HG02840 (cell line): ENCODE measurements around the gene CCNL2.
"Not testable (repeated sequence)": the region's sequence is repeated elsewhere in the genome, so short reads cannot be mapped to it uniquely, and the experiment has no call there.

Source experiments
- ATAC-seq: cut with Tn5 transposase; IDR thresholded peaks from one replicate; pipeline ENCODE4 v1.9.1; 2021; ENCODE audit warnings: mild to moderate bottlenecking, moderate library complexity, moderate number of reproducible peaks; ENCODE audit not compliant: unreplicated experiment, low FRiP score

CCNL2 gene

GRCh38 chr1:1399187-1399871 is at the start of gene CCNL2:
CCNL2 (minus strand) TSS chr1:1399335; CDS start chr1:1399306, 29 bp downstream.
- ATAC-seq = peak; percentile 86

- not testable (repeated sequence) for ATAC-seq
Observed at GRCh38 chr1:1446631-1447030, 47.5 kb upstream of the CCNL2 start.

GRCh38 chr1:1442069-1442770 is 43.1 kb upstream of the CCNL2 start:
- no peak for ATAC-seq

GRCh38 chr1:1441002-1441888 is 42.1 kb upstream of the CCNL2 start:
- ATAC-seq = no peak

- no peak for ATAC-seq
Observed at GRCh38 chr1:1440262-1441001, 41.3 kb upstream of the CCNL2 start.

- no peak for ATAC-seq
Observed at GRCh38 chr1:1439546-1440261, 40.6 kb upstream of the CCNL2 start.

- ATAC-seq = no peak
Observed at GRCh38 chr1:1438531-1439381, 39.6 kb upstream of the CCNL2 start.

GRCh38 chr1:1437904-1438376 is 38.8 kb upstream of the CCNL2 start:
- ATAC-seq = no peak

GRCh38 chr1:1437033-1437903 is 38.1 kb upstream of the CCNL2 start:
- no peak for ATAC-seq

GRCh38 chr1:1436630-1437032 is 37.5 kb upstream of the CCNL2 start:
- ATAC-seq = no peak

- no peak for ATAC-seq
Observed at GRCh38 chr1:1435911-1436629, 36.9 kb upstream of the CCNL2 start.

GRCh38 chr1:1435106-1435903 is 36.2 kb upstream of the CCNL2 start, which contains the start of gene VWA1:
VWA1 (plus strand) TSS chr1:1435690; CDS start chr1:1435749, 59 bp downstream.
- no peak for ATAC-seq

GRCh38 chr1:1434824-1435105 is 35.6 kb upstream of the CCNL2 start:
- ATAC-seq = no peak

- no peak for ATAC-seq
Observed at GRCh38 chr1:1434131-1434823, 35.1 kb upstream of the CCNL2 start.

GRCh38 chr1:1433804-1434130 is 34.6 kb upstream of the CCNL2 start:
- ATAC-seq = no peak
